ENCODE measurements around the gene HOXB5.

HOXB5 gene

DNA sequence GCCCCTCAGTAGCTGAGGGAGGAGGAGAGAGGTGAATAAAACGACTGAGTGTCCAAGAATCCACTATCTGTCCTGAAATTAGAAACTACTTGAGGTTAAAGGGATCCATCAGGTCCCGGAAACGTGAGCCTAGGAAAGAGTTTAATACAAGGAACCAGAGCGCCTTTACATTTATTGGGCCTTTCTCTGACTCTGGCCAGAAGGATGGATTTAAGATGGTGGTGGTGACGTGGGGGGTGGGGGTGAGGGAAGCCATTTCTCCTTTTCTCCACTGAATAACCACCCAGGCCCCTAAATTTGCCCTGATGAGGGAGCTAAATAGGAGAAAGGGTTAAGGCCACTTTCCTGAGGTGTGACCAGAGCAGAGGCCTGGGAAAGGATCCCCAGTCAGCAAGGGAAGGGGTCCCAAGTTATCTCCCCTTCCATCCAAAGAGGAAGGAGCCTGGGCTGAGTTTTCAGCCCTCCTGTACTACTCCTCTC lies 33.6 kb upstream of the HOXB5 start:
- Histone ChIP-seq H4K20me1 (ENCODE audit: insufficient read depth, low read length) (no peaks in the 10 kb centered on the region), H3K27me3 (ENCODE audit: insufficient read depth, low read length) (no peaks in the 10 kb centered on the region), H3K4me2 (ENCODE audit: low read length) (no peak overlapping the region), H3K4me1 (ENCODE audit: insufficient read depth, low read length, severe bottlenecking) (no peaks in the 10 kb centered on the region), H3K36me3 (ENCODE audit: insufficient read depth, low read length) (no peaks in the 10 kb centered on the region), H3K9me3 (ENCODE audit: low read length) (no peaks in the 10 kb centered on the region), H3K9ac (ENCODE audit: low read length) (no peak overlapping the region), H3K27ac (ENCODE audit: low read depth, low read length, poor library complexity, severe bottlenecking) (no peak overlapping the region), H3K9me2 (ENCODE audit: low read depth, low read length) (no peaks in the 10 kb centered on the region), H3K4me3 (ENCODE audit: low read depth, low read length, poor library complexity, severe bottlenecking) (no peak overlapping the region), H2AFZ (ENCODE audit: low read length) (no peak overlapping the region), H3F3A (ENCODE audit: insufficient read depth, low read length) (no peaks in the 10 kb centered on the region), H3K79me2 (ENCODE audit: insufficient read depth, low read length) (no peaks in the 10 kb centered on the region)
- TF ChIP-seq EZH2 (IDR thresholded peaks at IDR 0.05; ENCODE audit: borderline replicate concordance, low read length), result no peak
- TF ChIP-seq, protein P1, sequence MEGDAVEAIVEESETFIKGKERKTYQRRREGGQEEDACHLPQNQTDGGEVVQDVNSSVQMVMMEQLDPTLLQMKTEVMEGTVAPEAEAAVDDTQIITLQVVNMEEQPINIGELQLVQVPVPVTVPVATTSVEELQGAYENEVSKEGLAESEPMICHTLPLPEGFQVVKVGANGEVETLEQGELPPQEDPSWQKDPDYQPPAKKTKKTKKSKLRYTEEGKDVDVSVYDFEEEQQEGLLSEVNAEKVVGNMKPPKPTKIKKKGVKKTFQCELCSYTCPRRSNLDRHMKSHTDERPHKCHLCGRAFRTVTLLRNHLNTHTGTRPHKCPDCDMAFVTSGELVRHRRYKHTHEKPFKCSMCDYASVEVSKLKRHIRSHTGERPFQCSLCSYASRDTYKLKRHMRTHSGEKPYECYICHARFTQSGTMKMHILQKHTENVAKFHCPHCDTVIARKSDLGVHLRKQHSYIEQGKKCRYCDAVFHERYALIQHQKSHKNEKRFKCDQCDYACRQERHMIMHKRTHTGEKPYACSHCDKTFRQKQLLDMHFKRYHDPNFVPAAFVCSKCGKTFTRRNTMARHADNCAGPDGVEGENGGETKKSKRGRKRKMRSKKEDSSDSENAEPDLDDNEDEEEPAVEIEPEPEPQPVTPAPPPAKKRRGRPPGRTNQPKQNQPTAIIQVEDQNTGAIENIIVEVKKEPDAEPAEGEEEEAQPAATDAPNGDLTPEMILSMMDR (IDR thresholded peaks at IDR 0.05; ENCODE audit: low read length), result no peak

DNA sequence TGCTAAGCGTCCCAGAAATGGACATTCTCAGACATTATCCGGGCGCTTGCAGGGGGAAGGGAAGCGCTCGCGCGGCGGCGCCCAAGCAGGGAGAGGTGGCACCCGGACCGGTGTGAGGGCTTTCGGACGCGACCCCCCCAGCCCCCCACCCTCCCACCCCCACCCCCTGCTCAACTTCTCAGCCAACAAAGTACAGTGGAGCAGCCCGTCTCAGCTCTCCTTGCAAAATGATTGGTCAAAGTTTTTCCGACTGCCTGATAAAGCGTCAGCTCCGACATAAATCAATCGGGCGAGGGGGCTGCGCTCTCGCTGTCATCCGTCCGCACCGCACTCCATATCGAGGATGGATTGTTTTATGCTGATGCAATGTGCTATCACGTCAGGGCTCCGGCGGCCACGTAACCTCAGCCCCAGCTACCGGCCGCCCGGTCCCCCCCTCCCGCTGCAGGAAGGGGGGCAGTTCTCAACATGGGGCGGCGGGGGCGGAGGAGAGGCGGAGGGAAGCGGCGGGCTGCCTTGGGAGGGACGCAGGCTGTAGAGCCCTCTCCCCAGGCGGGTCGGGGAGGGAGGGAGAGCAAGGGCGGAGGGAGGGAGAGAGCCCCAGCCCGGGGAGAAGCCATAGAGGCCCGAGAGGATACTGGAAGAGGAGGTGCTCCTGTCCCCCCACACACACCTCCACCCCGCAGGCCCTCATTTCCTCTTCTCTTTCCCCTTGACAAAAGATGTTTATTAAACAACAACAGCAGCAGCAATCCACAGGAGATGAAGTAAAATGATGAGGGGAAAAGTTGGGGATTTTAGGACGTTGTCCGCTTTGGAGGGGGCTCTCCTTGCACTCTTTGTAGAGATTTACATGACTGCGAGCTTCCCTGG lies 32.9 kb upstream of the HOXB5 start, which contains the start of gene HOXB9:
Gene HOXB9, minus strand, starts transcription at position 114 of the 873 bp plus-strand sequence. Its CDS starts 89 bp downstream, at position 25.
- no peaks in the 10 kb centered on the region for H3K9me3 ChIP-seq (ENCODE audit: low read length)
- no peak for TF ChIP-seq EZH2 (IDR thresholded peaks at IDR 0.05; ENCODE audit: borderline replicate concordance, low read length)
- TF ChIP-seq, protein P1 (IDR thresholded peaks at IDR 0.05; ENCODE audit: low read length), result no peak
- no peak within 1 kb of the TSS for H2AFZ ChIP-seq (ENCODE audit: low read length)
- no peak within 1 kb of the TSS for H3K4me3 ChIP-seq (ENCODE audit: low read depth, low read length, poor library complexity, severe bottlenecking)
- H4K20me1 ChIP-seq (ENCODE audit: insufficient read depth, low read length), result no peaks in the 10 kb centered on the region
- H3K27ac ChIP-seq (ENCODE audit: low read depth, low read length, poor library complexity, severe bottlenecking), result no peak within 1 kb of the TSS
- H3K79me2 ChIP-seq (ENCODE audit: insufficient read depth, low read length), result no peaks in the 10 kb centered on the region
- no peaks in the 10 kb centered on the region for H3K36me3 ChIP-seq (ENCODE audit: insufficient read depth, low read length)
- H3K27me3 ChIP-seq (ENCODE audit: insufficient read depth, low read length), result no peaks in the 10 kb centered on the region
- H3F3A ChIP-seq (ENCODE audit: insufficient read depth, low read length), result no peaks in the 10 kb centered on the region
- H3K4me2 ChIP-seq (ENCODE audit: low read length), result no peak within 1 kb of the TSS
- H3K9ac ChIP-seq (ENCODE audit: low read length), result no peak within 1 kb of the TSS
- no peaks in the 10 kb centered on the region for H3K9me2 ChIP-seq (ENCODE audit: low read depth, low read length)
- no peaks in the 10 kb centered on the region for H3K4me1 ChIP-seq (ENCODE audit: insufficient read depth, low read length, severe bottlenecking)

DNA sequence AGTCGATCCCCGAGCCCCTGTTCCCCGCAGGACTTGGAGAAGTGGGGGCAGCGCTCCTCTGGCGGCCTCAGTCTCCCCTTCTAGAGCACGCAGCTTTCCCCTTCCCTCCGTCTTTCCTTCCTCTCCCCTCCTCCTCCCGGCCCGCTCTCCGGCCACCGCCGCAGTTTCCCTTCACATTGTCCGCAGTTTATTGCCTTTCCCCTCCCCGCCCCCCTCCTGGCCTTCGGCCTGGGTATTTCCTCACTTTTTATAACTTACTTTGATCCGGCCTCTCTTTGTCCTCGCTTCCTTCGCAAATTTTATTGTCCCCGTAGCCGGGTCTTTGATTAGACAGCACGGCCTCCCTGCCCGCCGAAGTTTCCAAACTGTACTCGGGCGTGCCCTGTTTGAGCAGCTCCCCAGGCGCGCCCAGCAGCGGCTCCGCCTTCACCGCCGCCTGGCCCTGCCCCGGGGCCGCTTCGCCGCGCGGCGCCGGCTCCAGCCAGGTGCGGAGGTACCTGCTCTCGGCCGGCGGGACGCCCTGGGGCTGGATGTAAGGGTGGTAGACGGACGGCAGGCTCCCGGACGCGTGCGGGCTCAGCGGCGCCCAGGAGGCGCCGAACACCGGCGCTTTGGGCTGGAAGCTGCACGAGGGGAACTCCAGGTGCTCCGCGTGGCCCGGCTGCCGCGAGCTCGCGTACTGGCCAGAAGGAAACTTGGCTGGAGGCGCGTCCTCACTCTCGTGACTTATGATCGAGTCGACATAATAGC lies 32.1 kb upstream of the HOXB5 start:
- Histone ChIP-seq H3K9me2 (ENCODE audit: low read depth, low read length) (no peaks in the 10 kb centered on the region), H3K79me2 (ENCODE audit: insufficient read depth, low read length) (no peaks in the 10 kb centered on the region), H3K27me3 (ENCODE audit: insufficient read depth, low read length) (no peaks in the 10 kb centered on the region), H3K4me3 (ENCODE audit: low read depth, low read length, poor library complexity, severe bottlenecking) (no peak overlapping the region), H2AFZ (ENCODE audit: low read length) (no peak overlapping the region), H3K4me2 (ENCODE audit: low read length) (no peak overlapping the region), H3K4me1 (ENCODE audit: insufficient read depth, low read length, severe bottlenecking) (no peaks in the 10 kb centered on the region), H3F3A (ENCODE audit: insufficient read depth, low read length) (no peaks in the 10 kb centered on the region), H3K27ac (ENCODE audit: low read depth, low read length, poor library complexity, severe bottlenecking) (no peak overlapping the region), H3K36me3 (ENCODE audit: insufficient read depth, low read length) (no peaks in the 10 kb centered on the region), H3K9me3 (ENCODE audit: low read length) (no peaks in the 10 kb centered on the region), H4K20me1 (ENCODE audit: insufficient read depth, low read length) (no peaks in the 10 kb centered on the region), H3K9ac (ENCODE audit: low read length) (no peak overlapping the region)
- no peak for TF ChIP-seq EZH2 (IDR thresholded peaks at IDR 0.05; ENCODE audit: borderline replicate concordance, low read length)
- TF ChIP-seq, protein P1 (IDR thresholded peaks at IDR 0.05; ENCODE audit: low read length), result no peak
